ENCODE results near the gene IKBIP. TPM values are rescaled to one million over a fixed set of nuclear protein-coding genes. Genes with fewer than 3 reads are reported as not detected.
"Not testable (repeated sequence)": the region's sequence is repeated elsewhere in the genome, so short reads cannot be mapped to it uniquely, and the experiment has no call there.

The IKBIP gene
- polyA plus RNA-seq, 3 donors: 3.4 to 19.6 (median 11.8) TPM

DNA sequence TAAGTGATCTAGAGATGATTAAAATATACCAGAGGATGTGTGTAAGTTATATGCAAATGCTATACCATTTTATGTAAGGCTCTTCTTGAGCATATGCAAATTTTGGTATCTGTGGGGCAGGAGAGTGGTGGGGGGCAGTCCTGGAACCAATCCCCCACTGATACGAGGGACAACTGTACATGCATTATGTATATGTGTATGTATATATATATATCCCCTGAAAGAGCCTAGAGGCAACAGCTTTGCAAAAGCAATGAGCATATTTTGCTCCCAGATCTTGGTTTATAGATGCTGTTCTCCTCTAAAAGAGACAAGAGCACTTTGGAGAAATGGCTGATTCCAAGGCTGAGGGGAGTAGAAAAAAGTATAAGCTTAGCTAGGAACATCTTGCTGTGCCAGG is 63.5 kb downstream of the IKBIP start:
- H3K27ac ChIP-seq (ENCODE audit: low read depth, low read length): no peak overlapping the region
- 89 to 100% (median 90%) methylated on average over 1 of the region's 1 CpG for WGBS, 3 donors

- H3K27ac ChIP-seq (ENCODE audit: low read depth, low read length): no peak overlapping the region
- 95 to 97% (median 97%) methylated on average over 5 of the region's 5 CpGs for WGBS, 3 donors
Observed at GRCh38 chr12:98580695-98581094, 63.9 kb downstream of the IKBIP start.

DNA sequence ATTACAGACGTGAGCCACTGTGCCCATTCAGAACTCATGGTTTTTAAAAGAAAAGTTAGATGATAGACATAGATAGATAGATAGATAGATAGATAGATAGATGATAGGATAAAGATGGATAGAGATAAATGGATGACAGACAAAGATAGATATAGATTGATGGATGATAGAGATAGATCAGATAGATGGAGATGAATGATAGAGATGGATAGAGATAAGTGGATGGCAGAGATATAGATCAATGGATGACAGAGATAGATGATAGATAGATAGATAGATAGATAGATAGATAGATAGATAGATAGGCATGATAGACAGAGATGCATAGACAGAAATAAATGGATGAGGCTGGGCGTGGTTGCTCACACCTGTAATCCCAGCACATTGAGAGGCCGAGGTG is 64.8 kb downstream of the IKBIP start:
- no peak overlapping the region for H3K27ac ChIP-seq (ENCODE audit: low read depth, low read length)
- WGBS, 3 donors: 80 to 96% (median 94%) methylated on average over 3 of the region's 3 CpGs

- WGBS, 3 donors: 79 to 89% (median 87%) methylated on average over 5 of the region's 5 CpGs
- no peak overlapping the region for H3K27ac ChIP-seq (ENCODE audit: low read depth, low read length)
Observed at GRCh38 chr12:98579347-98579746, 65.2 kb downstream of the IKBIP start.

DNA sequence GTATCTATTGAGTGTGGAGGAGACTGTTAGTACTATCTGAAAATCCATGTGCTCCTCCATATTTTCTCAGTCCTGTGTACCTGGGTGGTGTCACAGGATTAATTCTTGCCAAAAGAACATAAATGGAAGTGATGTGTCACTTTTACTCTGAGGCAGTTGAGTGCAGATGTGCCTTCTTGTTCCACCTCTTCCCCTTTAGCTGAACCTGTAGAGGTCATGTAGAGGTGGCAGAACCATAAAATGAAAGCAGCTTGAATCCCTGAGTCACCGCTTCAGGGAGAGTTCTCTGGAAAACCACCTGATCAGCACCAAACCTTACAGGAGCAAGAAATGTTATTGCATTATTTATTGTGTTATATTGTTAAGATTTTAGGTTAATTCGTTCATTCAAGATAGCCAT is 65.8 kb downstream of the IKBIP start:
- 79 to 83% (median 83%) methylated on average over 2 of the region's 2 CpGs for WGBS, 3 donors
- H3K27ac ChIP-seq (ENCODE audit: low read depth, low read length): no peak overlapping the region

DNA sequence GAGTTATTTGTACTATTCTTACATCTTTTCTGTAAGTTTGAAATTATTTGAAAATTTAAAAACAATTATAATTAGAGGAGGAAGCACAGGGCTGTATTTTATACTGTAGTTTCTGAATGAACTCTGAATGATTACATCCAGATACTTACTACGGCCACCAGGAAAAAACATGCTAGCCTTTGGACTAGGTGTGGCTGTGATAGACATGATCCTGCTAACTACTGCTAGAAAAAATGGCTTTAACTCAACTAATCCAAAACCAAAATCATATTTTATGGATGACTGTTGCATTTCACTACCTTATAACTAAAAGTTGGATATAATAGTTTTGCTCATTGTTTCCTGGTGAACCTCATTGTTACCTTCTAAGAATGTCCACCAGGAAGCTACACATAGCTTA is 66.2 kb downstream of the IKBIP start:
- WGBS, 3 donors: 83 to 88% (median 84%) methylated on average over 1 of the region's 1 CpG
- H3K27ac ChIP-seq (ENCODE audit: low read depth, low read length): no peak overlapping the region

GRCh38 chr12:98576795-98577194 is 67.8 kb downstream of the IKBIP start:
- WGBS, 3 donors: 91 to 96% (median 94%) methylated on average over 2 of the region's 2 CpGs
- H3K27ac ChIP-seq (ENCODE audit: low read depth, low read length): not testable (repeated sequence)

DNA sequence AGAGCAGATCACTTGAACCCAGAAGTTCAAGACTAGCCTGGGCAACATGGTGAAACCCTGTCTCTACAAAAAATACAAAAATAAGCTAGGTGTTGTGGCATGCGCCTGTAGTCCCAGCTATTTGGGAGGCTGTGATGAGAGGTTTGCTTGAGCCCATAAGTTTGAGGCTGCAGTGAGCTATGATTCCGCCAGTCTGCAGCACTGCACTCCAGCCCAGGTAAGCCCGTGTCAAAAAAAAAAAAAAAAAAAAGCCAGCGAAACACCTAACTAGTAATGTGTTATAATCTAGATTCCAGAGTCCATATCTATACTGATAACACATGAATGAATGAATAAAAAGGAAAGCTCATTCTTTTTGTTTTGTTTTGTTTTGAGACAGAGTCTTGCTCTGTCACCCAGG is 69.6 kb downstream of the IKBIP start:
- WGBS, 3 donors: 84 to 95% (median 94%) methylated on average over 4 of the region's 4 CpGs
- H3K27ac ChIP-seq (ENCODE audit: low read depth, low read length): no peak overlapping the region

Other genes starting within 250 kb of the IKBIP start
- gene TMPO, start 129.2 kb downstream of the IKBIP start, polyA plus RNA-seq: 10 to 100 TPM; 11.4 to 18.1 (median 14.2) TPM
- gene SLC25A3, start 51.1 kb downstream of the IKBIP start, polyA plus RNA-seq: 100 to 1,000 TPM; 318 to 478 (median 425) TPM
- 10 to 100 TPM in 1 of 3 donors, 1 to 10 TPM in 2; 3.5 to 13.3 (median 3.7) TPM for gene APAF1, start 502 bp upstream of the IKBIP start, polyA plus RNA-seq

Data from adipose tissue (tissue), 3 donors.